22Rv1 (cell line): ENCODE measurements around the gene BANF1.
A peak's percentile ranks its signal among the peaks of the same experiment; 100 is the strongest.

Experiments
- CTCF ChIP-seq: fragments of 450-650 bp; IDR thresholded peaks from 2 replicates; pipeline ENCODE4 v1.5.1; 2017; ENCODE audit warnings: mild to moderate bottlenecking
- ZFX ChIP-seq: fragments of 450-650 bp; IDR thresholded peaks from 2 replicates; pipeline ENCODE4 v1.6.1; 2017; ENCODE audit warnings: antibody characterized with exemption, borderline replicate concordance

- TF ChIP-seq CTCF (peak; percentile 54), ZFX (no peak)
Observed at GRCh38 chr11:66002648-66003225, 434 bp downstream of the BANF1 start.
